Right kidney (tissue), 1 donor: ENCODE measurements around the gene MAK.
A peak's percentile ranks its signal among the peaks of the same experiment; 100 is the strongest.
"Not testable (repeated sequence)": the region's sequence is repeated elsewhere in the genome, so short reads cannot be mapped to it uniquely, and the experiment has no call there.

ENCODE experiments used
- DNase-seq: peaks from one replicate; pipeline ENCODE4 v3.0.0-alpha.2; 2016

Gene MAK

DNA sequence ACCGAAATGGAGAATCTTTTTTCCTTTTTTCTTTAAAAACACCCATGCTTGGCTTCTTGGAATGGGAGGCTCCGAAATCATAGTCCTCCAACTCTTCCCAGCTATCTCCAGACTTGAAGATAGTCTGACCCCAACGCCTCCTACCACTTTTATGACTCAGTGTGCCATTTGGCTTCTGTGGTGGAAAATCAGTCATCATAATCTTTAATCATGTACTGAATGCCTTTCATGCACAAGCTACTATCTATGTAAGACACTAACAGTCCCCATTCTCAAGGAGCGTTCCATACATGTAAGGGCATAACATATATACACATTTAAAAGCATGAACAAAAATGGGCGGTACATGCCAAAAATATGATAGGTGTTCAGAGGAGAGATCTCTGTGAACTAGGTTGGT lies 46.7 kb downstream of the MAK start:
- no peak for DNase-seq

- DNase-seq, result no peak
Observed at GRCh38 chr6:10779076-10779475, 59.3 kb downstream of the MAK start.

- no peak for DNase-seq
Observed at GRCh38 chr6:10778230-10778629, 60.1 kb downstream of the MAK start.

- no peak for DNase-seq
Observed at GRCh38 chr6:10771371-10771894, 66.9 kb downstream of the MAK start.

DNA sequence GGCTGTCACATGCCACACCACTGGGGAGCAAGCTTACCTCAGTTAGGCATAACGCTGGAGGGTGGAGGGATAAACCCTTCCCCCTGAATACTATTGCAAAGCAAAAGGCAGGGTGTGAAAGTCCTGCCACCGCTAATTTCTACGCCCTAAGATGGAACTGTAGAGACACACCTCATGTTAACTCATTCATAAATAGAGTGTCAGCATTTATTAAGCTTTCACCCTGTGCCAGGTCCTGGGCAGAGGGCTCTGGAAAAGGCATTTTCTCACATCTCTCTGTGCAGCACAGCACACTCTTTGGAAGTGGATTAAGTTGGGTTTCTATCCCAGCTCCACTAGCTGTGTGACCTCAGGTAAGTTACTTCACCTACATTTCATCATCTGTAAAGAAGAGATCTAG lies 68.9 kb downstream of the MAK start:
- no peak for DNase-seq

DNA sequence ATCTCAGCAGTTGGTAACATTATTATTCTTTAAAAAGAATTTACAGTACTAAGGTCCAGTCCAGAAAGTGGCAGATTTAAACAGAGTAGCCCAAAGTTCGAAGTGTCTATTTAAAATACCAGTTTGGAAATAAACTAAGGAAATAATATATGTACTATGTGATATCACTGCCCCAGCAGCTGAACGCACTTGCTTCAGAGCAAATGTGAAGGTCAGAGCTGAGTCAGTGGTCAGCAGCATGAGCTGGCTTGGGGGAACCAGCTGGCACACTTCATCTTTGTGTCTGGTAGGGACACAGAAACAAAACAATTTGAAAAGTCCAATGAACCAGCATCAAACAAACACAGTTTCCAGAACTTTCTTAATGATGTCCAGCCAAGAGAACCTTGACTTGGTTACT lies 75.3 kb downstream of the MAK start:
- no peak for DNase-seq

DNA sequence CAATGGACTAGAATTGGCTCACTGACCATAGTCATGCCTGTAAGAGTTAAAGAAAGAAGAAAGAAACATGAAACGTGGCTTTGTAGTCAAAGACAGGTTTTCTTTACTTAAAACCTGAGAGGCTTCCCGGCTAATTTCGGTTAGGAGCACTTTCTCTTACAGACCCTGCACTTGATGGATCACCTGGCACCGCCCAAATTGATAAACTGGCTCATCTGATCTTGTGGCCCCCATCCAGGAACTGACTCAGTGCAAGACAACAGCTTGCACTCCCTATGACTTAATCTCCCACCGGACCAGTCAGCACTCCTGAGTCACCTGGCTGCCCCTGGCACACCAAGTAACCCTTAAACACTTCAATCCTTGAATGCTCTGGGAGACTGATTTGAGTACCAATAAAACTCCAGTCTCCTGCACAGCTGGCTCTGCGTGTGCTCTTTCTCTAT lies 78.4 kb downstream of the MAK start:
- DNase-seq, result no peak

DNA sequence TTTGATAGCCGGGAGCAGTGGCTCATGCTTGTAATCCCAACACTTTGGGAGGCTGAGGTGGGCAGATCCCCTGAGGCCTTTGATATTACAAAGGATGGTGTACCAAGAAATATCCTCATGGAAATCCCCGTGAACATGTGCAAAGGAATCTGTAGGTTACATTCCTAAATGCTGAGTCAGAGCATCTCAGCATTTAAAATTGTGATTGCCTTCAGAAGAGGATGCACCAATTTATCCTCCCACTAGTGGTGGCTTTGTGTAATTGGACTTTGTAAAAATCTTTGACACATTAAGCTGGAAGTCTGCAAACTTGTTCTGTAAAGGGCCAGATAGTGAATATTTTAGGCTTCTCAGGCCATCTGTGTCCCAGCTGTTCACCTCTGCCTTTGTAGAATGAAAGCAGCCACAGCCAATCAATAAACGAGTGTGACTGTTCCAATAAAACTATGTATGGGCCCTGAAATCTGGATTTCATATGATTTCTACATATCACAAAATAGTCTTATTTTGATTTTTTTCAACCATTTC lies 79.0 kb downstream of the MAK start:
- DNase-seq, result peak; percentile 10

GRCh38 chr6:10756085-10756484 lies 82.3 kb downstream of the MAK start:
- DNase-seq, result no peak

DNA sequence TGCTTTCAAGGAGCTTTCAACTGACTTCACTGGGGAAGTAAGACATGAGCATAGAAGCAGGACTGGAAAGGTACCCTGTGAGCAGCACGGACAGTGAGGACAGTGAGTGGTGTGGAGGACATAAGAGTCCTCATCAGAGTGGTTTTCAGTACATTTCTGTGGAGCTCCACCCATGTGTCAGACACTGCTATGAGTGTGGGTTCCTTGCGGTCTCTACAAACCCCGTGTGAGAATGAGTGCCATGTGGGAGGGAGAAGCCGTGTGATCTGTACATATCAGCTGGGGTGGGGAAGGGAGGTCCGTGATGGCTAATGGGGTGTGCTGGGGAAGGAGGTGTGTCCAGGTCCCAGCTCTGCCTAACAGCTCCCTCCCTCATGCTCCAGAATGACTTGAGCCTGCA lies 86.6 kb downstream of the MAK start:
- DNase-seq, result not testable (repeated sequence)

- not testable (repeated sequence) for DNase-seq
Observed at GRCh38 chr6:10750568-10750967, 87.8 kb downstream of the MAK start.

DNA sequence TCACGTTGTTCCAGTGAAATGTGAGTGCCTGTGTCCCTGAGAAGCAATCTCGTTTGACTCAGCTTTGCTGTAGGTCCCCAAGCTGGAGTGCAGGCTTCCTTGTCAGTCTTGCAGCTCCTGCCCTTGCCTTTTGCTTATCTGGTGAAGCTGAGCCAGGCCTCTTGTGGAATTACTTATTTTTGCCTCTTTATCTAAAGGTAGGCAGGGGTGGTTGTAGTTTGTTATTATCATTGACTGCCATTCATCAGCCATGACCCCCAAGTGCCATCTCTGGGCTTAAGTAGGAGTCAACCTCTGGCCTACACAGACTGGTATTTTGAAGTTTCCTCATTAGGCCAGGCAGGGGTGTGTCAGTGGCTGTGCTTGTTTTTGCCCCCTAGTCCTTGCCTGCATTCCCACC lies 88.6 kb downstream of the MAK start:
- no peak for DNase-seq

DNA sequence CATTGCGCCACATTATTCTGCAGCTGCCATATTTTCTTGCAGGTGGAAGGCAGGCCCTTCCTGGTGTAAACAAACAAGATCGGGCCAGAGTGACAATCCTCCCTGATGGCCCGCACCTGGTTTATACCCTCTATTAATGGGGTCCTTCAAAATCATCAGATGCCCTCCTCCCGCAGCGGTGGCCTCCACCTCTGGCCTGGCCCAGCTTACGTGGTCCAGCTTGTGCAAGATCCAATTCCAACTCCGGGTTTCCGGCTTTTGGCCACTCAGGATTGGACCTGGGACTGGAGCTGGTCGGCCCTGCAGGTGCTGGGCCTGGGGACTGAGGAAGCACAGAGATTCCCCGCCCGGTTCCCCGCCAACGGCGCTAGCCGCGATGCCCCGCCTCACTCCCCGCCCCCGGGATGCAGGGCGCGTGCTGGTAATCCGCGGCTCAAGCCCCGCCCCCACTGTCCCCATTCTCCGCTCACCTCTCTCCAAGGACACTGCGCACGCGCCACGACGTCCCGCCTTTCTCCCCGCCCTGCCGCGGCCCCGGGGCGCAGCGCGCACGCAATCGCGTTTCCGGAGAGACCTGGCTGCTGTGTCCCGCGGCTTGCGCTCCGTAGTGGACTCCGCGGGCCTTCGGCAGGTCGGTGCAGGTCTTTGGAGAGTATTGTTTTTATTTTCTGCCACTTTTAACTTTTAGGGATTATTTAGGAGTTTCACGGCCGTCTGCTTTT lies 90.9 kb downstream of the MAK start, which contains the start of gene TMEM14B:
Gene TMEM14B, plus strand, starts transcription at position 555 of the 722 bp plus-strand sequence. CDS start 1,441 bp downstream, outside the sequence.
- peak; percentile 93 for DNase-seq

DNA sequence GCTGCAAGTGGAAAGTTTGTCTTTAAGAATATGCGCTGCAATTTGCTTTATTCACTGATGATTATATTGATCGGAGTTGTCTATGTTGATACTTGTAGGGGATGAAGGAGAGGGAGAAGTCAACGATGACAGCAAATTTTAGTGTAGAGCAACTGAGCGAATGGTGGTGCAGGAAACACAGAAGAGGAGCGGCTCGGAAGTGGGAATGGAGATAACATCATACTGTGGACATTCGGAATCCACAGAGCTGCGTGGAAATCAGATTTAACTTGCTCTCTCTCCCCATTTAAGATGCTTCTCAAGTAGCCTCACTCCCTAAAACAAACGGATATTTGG lies 91.5 kb downstream of the MAK start:
- no peak for DNase-seq

GRCh38 chr6:10745116-10745515 lies 93.2 kb downstream of the MAK start:
- no peak for DNase-seq

DNA sequence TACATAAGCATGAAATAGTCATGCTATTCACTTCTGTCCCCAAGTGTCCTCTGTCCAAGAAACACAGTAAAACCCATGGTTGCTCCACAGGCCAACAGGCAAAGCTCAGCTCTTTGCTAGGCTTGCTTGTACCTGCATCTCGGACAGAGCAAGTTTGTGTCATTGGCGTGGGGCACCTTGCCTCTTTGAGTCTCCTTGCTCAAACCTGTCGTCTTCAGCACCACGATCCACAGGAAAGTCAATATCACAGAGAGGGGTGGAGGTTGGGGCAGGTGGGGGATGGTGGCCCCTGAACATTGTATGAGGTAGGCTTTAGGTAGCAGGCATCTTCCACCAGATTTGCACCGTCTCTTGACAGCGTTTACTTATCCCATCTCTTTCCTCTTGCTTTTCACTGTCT lies 94.8 kb downstream of the MAK start:
- DNase-seq, result no peak

DNA sequence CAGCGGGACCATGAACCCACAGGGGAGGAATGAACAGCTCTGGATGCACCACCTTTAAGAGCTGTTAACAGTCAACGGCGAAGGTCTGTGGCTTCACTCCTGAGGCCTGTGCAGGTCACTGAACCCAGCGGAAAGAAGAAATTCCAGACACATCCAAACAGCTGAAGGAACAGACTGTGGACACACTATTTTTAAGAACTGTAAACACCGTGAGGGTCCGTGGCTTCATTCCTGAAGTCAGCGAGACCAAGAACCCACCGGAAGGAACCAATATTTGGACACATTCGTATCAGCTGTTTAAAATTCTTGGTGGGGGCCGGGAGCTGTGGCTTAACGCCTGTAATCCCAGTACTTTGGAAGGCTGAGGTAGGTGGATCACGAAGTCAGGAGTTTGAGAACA lies 96.1 kb downstream of the MAK start:
- no peak for DNase-seq

GRCh38 chr6:10741643-10742042 lies 96.7 kb downstream of the MAK start:
- DNase-seq, result not testable (repeated sequence)

- DNase-seq, result no peak
Observed at GRCh38 chr6:10740061-10740460, 98.3 kb downstream of the MAK start.

DNA sequence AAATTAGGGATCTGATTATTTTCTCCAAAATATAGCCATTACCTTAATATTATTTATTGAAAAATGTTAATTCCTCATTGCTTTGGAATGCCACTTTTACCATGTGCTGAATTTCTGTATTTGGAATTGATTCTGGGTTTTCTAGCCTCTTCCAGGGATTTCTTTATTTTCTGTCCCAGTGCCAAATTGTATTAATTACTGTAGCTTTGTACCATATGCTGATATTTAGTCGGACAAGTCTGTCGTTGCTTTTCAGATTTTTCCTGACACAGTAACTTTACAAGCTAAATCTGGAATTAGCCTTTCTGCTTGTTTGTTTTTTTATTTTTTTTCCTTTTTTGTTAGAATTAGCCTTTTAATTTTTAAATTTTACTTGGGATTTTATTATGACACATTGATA lies 101.6 kb downstream of the MAK start:
- DNase-seq, result no peak

GRCh38 chr6:10733863-10734262 lies 104.5 kb downstream of the MAK start:
- no peak for DNase-seq

DNA sequence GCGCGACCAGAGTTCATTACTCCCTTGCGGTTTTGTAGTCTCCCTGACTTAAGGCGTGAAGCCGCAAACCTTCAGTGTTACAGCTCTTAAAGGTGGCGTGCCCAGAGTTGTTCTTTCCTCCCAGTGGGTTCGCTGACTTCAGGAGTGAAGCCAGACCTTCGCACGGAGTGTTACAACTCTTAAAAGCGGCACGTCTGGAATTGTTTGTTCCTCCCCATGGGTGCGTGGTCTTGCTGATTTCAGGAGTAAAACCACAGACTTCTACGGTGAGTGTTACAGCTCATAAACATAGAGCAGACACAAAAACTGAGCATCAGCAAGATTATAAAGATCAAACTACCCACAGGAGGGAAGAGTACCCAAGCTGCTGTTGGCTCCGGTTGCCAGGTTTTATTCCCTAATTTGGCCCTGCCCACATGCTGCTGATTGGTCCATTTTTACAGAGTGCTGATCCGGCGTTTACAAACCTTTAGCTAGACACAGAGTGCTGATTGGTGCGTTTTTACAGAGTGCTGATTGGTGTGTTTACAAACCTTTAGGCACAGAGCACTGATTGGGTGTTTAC lies 105.1 kb downstream of the MAK start:
- no peak for DNase-seq

DNA sequence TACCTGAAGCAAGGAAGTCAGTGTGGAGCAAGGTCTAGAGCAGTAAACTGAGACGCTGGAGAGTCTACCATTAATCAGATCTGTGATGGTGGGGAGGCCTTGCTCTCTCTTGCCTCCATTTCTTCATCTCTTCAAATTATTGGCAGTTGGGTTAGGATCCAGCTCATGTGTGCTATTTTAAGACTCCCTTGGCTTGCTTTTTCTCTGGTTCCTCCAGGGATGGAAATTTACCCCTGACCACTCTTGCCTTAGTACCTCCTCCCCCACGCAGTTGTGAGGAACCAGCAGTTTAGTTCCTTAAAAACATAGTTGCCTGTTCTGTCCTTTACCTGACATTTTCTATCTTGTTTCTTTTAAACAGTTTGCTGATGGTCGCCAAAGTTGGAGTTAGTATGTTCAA lies 108.1 kb downstream of the MAK start:
- no peak for DNase-seq

DNA sequence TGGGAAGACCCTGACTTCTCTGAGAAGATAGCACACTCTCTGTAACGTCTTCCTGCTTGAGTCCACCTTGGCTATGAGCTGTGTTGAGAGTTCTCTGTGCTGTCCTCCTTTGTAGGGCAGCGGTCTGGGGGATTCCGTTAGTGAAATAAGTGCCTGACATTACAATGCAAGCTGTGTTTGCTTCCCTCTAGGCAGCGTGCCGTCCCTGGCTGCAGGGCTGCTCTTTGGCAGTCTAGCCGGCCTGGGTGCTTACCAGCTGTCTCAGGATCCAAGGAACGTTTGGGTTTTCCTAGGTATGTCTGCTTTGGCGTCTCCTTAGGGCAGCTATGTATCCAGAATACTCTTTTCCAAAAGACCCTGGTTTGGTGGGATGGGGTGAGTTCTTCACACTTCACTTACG lies 112.6 kb downstream of the MAK start:
- no peak for DNase-seq
